ENCODE results near the gene FNDC11. TPM values are rescaled to one million over a fixed set of nuclear protein-coding genes. Genes with fewer than 3 reads are reported as not detected.

Gene FNDC11
- total RNA-seq, 2 experiments from 2014 or later = 0.41 to 3.0 TPM

DNA sequence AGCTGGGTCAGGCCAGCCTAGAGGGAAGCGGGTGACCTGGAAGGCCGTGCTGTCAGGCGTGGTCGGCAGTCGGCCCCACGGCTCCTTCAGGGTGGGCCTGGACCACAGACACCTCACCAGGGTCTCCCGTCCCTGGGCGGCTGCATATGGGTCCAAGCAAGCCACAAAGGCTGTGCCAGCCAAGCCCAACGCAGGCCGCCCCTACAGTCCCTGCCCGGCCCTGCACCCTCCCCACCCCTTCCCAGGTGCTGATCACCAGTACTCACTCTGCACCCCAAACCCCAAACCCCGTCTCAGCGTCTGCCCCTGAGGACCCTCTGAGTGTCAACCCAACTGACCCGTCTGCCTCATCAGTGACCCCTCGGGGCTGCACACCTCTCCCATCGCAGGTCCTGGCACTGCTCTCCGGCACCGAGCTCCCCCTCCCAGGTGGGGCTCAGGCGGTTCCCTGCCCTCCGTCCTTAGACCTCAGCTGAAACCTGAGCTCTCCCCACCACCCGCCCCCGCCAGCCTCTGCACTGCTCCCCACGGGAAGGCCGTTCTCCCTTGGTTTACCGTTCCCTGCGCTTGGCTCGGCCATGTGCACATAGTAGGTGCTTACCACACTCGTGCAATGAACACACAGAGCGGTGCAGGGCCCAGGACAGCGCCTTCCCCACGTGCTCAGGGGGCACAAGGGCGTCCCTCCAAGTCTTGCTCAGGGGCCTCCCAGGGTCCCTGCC lies 34.9 kb upstream of the FNDC11 start:
- no peak overlapping the region for H3K4me3 ChIP-seq (ENCODE audit: low read depth, low read length, poor library complexity, severe bottlenecking)
- no peak overlapping the region for H2AFZ ChIP-seq (ENCODE audit: low read length)

DNA sequence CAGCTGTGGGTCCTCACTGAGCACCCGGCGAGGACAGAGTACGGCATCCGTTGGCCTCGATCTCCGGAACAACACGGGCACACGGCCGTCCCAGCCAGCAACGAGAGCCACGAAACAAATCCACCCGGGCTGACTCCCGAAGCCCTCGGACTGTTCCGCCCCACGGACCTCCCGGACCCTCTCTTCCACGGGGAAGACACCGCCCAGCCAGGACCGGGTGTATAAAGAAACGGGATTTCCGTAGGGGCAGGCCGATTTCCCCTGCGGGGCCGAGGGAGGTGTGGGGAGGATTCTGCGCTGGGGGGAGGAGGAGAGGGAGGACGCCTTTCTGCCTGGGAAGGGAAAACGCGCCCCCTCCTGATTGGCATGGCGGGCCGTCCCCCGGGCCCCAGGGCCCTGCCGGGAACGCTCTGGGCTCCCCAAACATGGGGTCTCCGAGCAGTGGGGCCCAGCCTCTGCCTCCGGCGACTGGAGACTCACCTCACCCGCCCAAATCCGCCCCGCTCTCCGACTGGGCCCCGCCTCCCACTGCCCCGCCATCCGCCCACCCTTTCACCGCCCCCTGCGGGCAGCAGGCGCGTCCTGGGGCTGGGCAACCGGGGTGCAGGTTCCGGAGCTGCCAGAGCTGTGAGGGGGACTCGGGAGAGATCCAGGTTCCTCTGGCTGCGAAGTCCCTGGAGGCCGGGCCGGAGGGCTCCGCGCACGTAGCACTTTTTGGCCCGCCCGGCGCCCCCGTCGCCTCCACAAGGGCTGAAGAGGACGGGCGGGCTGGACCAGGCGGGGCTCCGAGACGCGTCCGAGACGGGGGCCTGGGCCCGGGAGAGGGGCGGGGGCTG lies 34.1 kb upstream of the FNDC11 start:
- TF ChIP-seq EZH2phosphoT487 (IDR thresholded peaks at IDR 0.05; ENCODE audit: borderline replicate concordance, low read depth, low read length) = no peak
- TF ChIP-seq, protein P1, sequence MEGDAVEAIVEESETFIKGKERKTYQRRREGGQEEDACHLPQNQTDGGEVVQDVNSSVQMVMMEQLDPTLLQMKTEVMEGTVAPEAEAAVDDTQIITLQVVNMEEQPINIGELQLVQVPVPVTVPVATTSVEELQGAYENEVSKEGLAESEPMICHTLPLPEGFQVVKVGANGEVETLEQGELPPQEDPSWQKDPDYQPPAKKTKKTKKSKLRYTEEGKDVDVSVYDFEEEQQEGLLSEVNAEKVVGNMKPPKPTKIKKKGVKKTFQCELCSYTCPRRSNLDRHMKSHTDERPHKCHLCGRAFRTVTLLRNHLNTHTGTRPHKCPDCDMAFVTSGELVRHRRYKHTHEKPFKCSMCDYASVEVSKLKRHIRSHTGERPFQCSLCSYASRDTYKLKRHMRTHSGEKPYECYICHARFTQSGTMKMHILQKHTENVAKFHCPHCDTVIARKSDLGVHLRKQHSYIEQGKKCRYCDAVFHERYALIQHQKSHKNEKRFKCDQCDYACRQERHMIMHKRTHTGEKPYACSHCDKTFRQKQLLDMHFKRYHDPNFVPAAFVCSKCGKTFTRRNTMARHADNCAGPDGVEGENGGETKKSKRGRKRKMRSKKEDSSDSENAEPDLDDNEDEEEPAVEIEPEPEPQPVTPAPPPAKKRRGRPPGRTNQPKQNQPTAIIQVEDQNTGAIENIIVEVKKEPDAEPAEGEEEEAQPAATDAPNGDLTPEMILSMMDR (conservative IDR thresholded peaks at IDR 0.05; ENCODE audit: low read length) = peak; percentile 40; the same call in 1 of the 2 replicates
- H3K9me3 ChIP-seq (ENCODE audit: low read length) = peaks cover 6% of the 10 kb centered on the region; the same call in 1 of the 2 replicates
- no peaks in the 10 kb centered on the region; the same call in 1 of the 2 replicates for H3K79me2 ChIP-seq (ENCODE audit: insufficient read depth, low read depth, low read length)
- peaks cover 21% of the 10 kb centered on the region for H3K36me3 ChIP-seq (ENCODE audit: insufficient read depth, low read length)
- peak; percentile 55 for DNase-seq (ENCODE audit: low spot score)
- intact Hi-C loops (cut with micrococcal nuclease; ENCODE audit: unreplicated experiment) = loop anchor here (2.0 kb wide), 1 partner anchor 23 kb away; no protein-coding TSS in a partner anchor
- peak overlapping the region; percentile 84 for H2AFZ ChIP-seq (ENCODE audit: low read length)
- H3K27ac ChIP-seq (ENCODE audit: low read depth, low read length, poor library complexity, severe bottlenecking) = no peak overlapping the region
- ChIA-PET POLR2A (interaction anchor here (0.6 to 1.0 kb wide), 3 partner anchors 24 to 60 kb away, joined by 3 to 4 read pairs (median 3); no protein-coding TSS in a partner anchor), CTCF (ENCODE audit: unreplicated experiment) (interaction anchor here (0.6 kb wide), 1 partner anchor 1631 kb away, joined by 5 read pairs; no protein-coding TSS in a partner anchor)
- H3K4me2 ChIP-seq (ENCODE audit: low read length) = peak overlapping the region; percentile 100
- H3K4me1 ChIP-seq (ENCODE audit: insufficient read depth, low read length, poor library complexity, severe bottlenecking) = peaks cover 11% of the 10 kb centered on the region
- H4K20me1 ChIP-seq (ENCODE audit: insufficient read depth, low read length) = no peaks in the 10 kb centered on the region
- BruUV-seq (replicated peaks) = no TSS peak
- H3K4me3 ChIP-seq (ENCODE audit: low read depth, low read length, poor library complexity, severe bottlenecking) = peak overlapping the region; percentile 95
- no peaks in the 10 kb centered on the region for H3K9me2 ChIP-seq (ENCODE audit: insufficient read depth, low read length)

More for the DNA sequence above, 34.9 kb upstream of the FNDC11 start:
- BruUV-seq (replicated peaks) = no TSS peak
- no peaks in the 10 kb centered on the region for H4K20me1 ChIP-seq (ENCODE audit: insufficient read depth, low read length)
- peaks cover 21% of the 10 kb centered on the region for H3K36me3 ChIP-seq (ENCODE audit: insufficient read depth, low read length)
- POLR2A ChIA-PET = no interaction called here
- CTCF ChIA-PET (ENCODE audit: unreplicated experiment) = no interaction called here
- H3K9me2 ChIP-seq (ENCODE audit: insufficient read depth, low read length) = no peaks in the 10 kb centered on the region
- peaks cover 6% of the 10 kb centered on the region; the same call in 1 of the 2 replicates for H3K9me3 ChIP-seq (ENCODE audit: low read length)
- peaks cover 11% of the 10 kb centered on the region for H3K4me1 ChIP-seq (ENCODE audit: insufficient read depth, low read length, poor library complexity, severe bottlenecking)
- no peak for DNase-seq (ENCODE audit: low spot score)
- TF ChIP-seq EZH2phosphoT487 (IDR thresholded peaks at IDR 0.05; ENCODE audit: borderline replicate concordance, low read depth, low read length) = no peak
- TF ChIP-seq, protein P1 (conservative IDR thresholded peaks at IDR 0.05; ENCODE audit: low read length) = no peak
- no peak overlapping the region for H3K27ac ChIP-seq (ENCODE audit: low read depth, low read length, poor library complexity, severe bottlenecking)
- H3K79me2 ChIP-seq (ENCODE audit: insufficient read depth, low read depth, low read length) = no peaks in the 10 kb centered on the region; the same call in 1 of the 2 replicates
- H3K4me2 ChIP-seq (ENCODE audit: low read length) = no peak overlapping the region; the same call in 1 of the 2 replicates
- intact Hi-C loops (cut with micrococcal nuclease; ENCODE audit: unreplicated experiment) = no loop called here
